IPS-20b (cell line): ENCODE data around the gene FAM169A.
A peak's percentile ranks its signal among the peaks of the same experiment; 100 is the strongest.
"Not testable (repeated sequence)": the region's sequence is repeated elsewhere in the genome, so short reads cannot be mapped to it uniquely, and the experiment has no call there.

Experiments
- H3K27ac ChIP-seq: one replicate; pipeline ENCODE4 v1.5.1; 2013; ENCODE audit warnings: low read length
- H3K27me3 ChIP-seq: 2 replicates; pipeline ENCODE4 v1.6.1; 2013; ENCODE audit warnings: mild to moderate bottlenecking, low read length, inconsistent platforms; ENCODE audit not compliant: insufficient read depth
- H3K36me3 ChIP-seq: 2 replicates; pipeline ENCODE4 v1.6.1; 2013; ENCODE audit warnings: low read depth, mild to moderate bottlenecking, inconsistent platforms, low read length, moderate library complexity; ENCODE audit not compliant: insufficient read depth
- H3K4me1 ChIP-seq: 2 replicates; pipeline ENCODE4 v1.6.1; 2013; ENCODE audit warnings: mild to moderate bottlenecking, control low read depth, inconsistent platforms, low read length, moderate library complexity; ENCODE audit not compliant: insufficient read depth
- H3K4me3 ChIP-seq: 2 replicates; pipeline ENCODE4 v1.5.1; 2013; ENCODE audit warnings: mild to moderate bottlenecking, low read length, inconsistent platforms
- H3K9ac ChIP-seq: 2 replicates; pipeline ENCODE4 v1.6.1; 2013; ENCODE audit warnings: low read depth, mild to moderate bottlenecking, inconsistent platforms, low read length, moderate library complexity
- H3K9me3 ChIP-seq: 2 replicates; pipeline ENCODE4 v1.6.1; 2013; ENCODE audit warnings: mild to moderate bottlenecking, low read depth, low read length, inconsistent platforms; ENCODE audit not compliant: insufficient read depth

Gene FAM169A, protein sequence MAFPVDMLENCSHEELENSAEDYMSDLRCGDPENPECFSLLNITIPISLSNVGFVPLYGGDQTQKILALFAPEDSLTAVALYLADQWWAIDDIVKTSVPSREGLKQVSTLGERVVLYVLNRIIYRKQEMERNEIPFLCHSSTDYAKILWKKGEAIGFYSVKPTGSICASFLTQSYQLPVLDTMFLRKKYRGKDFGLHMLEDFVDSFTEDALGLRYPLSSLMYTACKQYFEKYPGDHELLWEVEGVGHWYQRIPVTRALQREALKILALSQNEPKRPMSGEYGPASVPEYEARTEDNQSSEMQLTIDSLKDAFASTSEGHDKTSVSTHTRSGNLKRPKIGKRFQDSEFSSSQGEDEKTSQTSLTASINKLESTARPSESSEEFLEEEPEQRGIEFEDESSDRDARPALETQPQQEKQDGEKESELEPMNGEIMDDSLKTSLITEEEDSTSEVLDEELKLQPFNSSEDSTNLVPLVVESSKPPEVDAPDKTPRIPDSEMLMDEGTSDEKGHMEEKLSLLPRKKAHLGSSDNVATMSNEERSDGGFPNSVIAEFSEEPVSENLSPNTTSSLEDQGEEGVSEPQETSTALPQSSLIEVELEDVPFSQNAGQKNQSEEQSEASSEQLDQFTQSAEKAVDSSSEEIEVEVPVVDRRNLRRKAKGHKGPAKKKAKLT

GRCh38 chr5:74865804-74866595, at the start of gene FAM169A:
FAM169A (minus strand) TSS chr5:74866387; CDS start chr5:74841676, 24,711 bp downstream.
- Histone ChIP-seq H3K9me3 (no peaks in the 10 kb centered on the region), H3K4me1 (peaks cover 39% of the 10 kb centered on the region), H3K27me3 (no peaks in the 10 kb centered on the region), H3K4me3 (peak within 1 kb of the TSS; percentile 95), H3K36me3 (peaks cover 8% of the 10 kb centered on the region; the same call in 1 of the 2 replicates), H3K27ac (peak within 1 kb of the TSS; percentile 97), H3K9ac (peak within 1 kb of the TSS; percentile 97)

DNA sequence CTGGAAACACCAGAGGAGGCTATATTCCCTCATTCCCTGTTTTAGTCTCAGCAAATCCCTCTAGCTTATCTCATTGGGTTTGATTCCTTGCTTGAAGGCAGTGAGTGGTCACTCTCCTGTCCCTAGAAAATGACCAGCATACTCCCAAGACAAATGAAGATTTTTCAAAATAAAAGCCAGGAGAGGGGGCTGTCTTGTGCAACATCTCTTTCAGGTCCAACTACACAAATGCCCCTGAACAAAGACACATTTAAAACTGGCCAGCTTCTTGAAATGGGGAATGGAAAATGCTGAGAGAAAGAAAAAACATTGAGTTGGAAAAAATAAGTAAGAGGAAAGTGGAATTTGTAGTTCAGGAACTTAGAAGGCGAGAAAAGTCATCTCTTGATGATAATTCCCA, 49.3 kb upstream of the FAM169A start:
- no peak overlapping the region for H3K27ac ChIP-seq
- H3K9ac ChIP-seq, result no peak overlapping the region
- H3K4me1 ChIP-seq, result no peaks in the 10 kb centered on the region
- H3K36me3 ChIP-seq, result no peaks in the 10 kb centered on the region
- H3K4me3 ChIP-seq, result no peak overlapping the region
- no peaks in the 10 kb centered on the region for H3K9me3 ChIP-seq
- H3K27me3 ChIP-seq, result no peaks in the 10 kb centered on the region

- H3K9ac ChIP-seq, H3K4me3 ChIP-seq: not testable (repeated sequence)
Observed at GRCh38 chr5:74911421-74911820, 45.2 kb upstream of the FAM169A start.

DNA sequence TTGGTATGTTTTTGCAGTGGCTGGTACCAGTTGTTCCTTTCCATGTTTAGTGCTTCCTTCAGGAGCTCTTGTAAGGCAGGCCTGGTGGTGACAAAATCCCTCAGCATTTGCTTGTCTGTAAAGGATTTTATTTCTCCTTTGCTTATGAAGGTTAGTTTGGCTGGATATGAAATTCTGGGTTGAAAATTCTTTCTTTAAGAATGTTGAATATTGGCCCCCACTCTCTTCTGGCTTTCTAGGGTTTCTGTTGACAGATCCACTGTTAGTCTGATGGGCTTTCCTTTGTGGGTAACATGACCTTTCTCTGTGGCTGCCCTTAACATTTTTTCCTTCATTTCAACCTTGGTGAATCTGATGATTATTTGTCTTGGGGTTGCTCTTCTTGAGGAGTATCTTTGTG, 43.7 kb upstream of the FAM169A start:
- H3K27ac ChIP-seq, H3K4me3 ChIP-seq, H3K27me3 ChIP-seq, H3K9me3 ChIP-seq, H3K36me3 ChIP-seq, H3K4me1 ChIP-seq, H3K9ac ChIP-seq: not testable (repeated sequence)

More at GRCh38 chr5:74911421-74911820, 45.2 kb upstream of the FAM169A start:
- H3K27me3 ChIP-seq, H3K36me3 ChIP-seq, H3K27ac ChIP-seq, H3K9me3 ChIP-seq, H3K4me1 ChIP-seq: not testable (repeated sequence)

- H3K4me3 ChIP-seq, H3K9ac ChIP-seq, H3K27me3 ChIP-seq, H3K36me3 ChIP-seq, H3K27ac ChIP-seq, H3K9me3 ChIP-seq, H3K4me1 ChIP-seq: not testable (repeated sequence)
Observed at GRCh38 chr5:74908237-74908636, 42.0 kb upstream of the FAM169A start.

- H3K27ac ChIP-seq, H3K36me3 ChIP-seq, H3K4me3 ChIP-seq, H3K4me1 ChIP-seq, H3K9ac ChIP-seq, H3K9me3 ChIP-seq, H3K27me3 ChIP-seq: not testable (repeated sequence)
Observed at GRCh38 chr5:74904713-74905112, 38.5 kb upstream of the FAM169A start.

DNA sequence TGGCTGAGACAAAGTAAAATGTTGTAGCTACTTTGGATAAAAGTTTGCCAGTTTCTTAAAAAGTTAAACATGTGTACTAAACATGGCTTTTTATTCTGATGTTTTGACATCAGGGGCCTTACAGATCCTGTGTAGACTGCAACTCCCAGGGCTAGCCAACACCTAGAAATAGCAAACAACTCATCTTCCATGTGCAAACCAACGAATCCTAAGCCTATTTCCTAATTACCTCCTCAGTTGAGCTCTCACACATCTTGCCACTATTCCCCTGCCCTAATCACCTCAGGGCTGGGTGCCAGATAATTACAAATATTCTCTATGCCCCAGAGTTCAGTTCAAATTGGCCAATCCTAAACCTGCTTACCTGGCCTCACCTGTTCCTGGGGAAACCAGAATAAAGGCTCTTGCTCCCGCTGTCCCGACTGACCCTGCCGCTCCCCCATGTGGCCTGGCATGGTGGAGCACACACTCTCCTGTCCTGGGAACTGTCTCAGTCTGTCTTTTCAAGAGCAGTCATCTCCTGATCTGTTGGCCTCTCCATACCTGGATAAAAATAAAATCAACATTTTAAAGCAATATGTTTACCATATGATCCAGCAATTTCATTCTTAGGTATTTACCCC, 37.1 kb upstream of the FAM169A start:
- Histone ChIP-seq H3K9me3 (no peaks in the 10 kb centered on the region), H3K4me1 (peaks cover 6% of the 10 kb centered on the region; the same call in 1 of the 2 replicates), H3K4me3 (no peak overlapping the region), H3K27ac (no peak overlapping the region), H3K9ac (no peak overlapping the region), H3K27me3 (no peaks in the 10 kb centered on the region), H3K36me3 (no peaks in the 10 kb centered on the region)

DNA sequence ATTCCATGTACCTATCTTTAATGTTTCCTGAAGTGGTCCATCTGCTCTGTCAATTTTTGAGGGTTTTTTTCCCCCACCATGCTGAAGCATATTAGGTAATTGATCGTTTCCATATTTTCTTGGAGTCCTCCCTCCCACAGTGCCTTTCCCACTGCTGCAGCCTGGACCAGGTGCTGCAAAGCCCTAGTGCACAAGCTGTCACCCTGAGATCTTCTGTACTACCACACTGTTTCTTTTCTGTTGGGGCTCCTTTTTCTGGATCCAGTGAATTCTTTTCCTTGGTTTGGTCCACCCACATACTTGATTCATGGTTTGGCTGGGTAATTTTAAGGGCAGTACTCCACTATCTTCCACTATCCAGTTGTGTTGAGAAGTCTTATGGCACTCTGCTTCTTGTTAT, 30.9 kb upstream of the FAM169A start:
- H3K4me3 ChIP-seq, result no peak overlapping the region
- H3K9ac ChIP-seq, result no peak overlapping the region
- no peaks in the 10 kb centered on the region for H3K36me3 ChIP-seq

GRCh38 chr5:74895906-74896305, 29.7 kb upstream of the FAM169A start:
- no peak overlapping the region for H3K27ac ChIP-seq
- no peaks in the 10 kb centered on the region for H3K36me3 ChIP-seq

More for the DNA sequence above, 30.9 kb upstream of the FAM169A start:
- no peaks in the 10 kb centered on the region for H3K27me3 ChIP-seq
- H3K4me1 ChIP-seq, result 0 out of 2 replicates have a peak, but pooled peaks cover 2% of the 10 kb centered on the region
- H3K9me3 ChIP-seq, result peaks cover 6% of the 10 kb centered on the region; the same call in 1 of the 2 replicates
- H3K27ac ChIP-seq, result no peak overlapping the region

GRCh38 chr5:74894351-74894750, 28.2 kb upstream of the FAM169A start:
- Histone ChIP-seq H3K27me3 (no peaks in the 10 kb centered on the region), H3K36me3 (no peaks in the 10 kb centered on the region), H3K4me1 (no peaks in the 10 kb centered on the region), H3K27ac (no peak overlapping the region), H3K9ac (no peak overlapping the region), H3K9me3 (peaks cover 6% of the 10 kb centered on the region; the same call in 1 of the 2 replicates), H3K4me3 (no peak overlapping the region)

More at GRCh38 chr5:74895906-74896305, 29.7 kb upstream of the FAM169A start:
- Histone ChIP-seq H3K4me1 (0 out of 2 replicates have a peak, but pooled peaks cover 2% of the 10 kb centered on the region), H3K9ac (no peak overlapping the region), H3K27me3 (no peaks in the 10 kb centered on the region), H3K4me3 (no peak overlapping the region), H3K9me3 (peaks cover 6% of the 10 kb centered on the region; the same call in 1 of the 2 replicates)

DNA sequence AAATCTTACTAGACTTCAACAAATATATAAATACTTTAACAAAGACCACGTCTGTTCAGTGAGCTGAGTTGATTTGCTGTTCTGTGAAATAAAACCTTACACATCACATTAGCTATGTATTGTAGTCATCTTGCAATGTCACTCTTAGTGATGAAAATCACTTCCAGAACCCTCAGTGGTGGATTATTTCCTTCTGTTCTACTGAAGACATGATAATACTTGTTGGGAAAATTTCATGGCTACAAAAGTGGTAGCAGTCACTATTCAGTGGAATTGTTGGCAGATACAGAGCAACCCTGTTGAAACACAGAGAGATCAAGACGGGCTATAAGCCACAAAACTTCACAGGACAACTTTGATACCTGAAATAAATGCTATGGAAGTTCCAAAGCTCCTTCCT, 26.7 kb upstream of the FAM169A start:
- peaks cover 6% of the 10 kb centered on the region; the same call in 1 of the 2 replicates for H3K9me3 ChIP-seq
- no peak overlapping the region for H3K9ac ChIP-seq
- H3K27ac ChIP-seq, result no peak overlapping the region
- H3K4me1 ChIP-seq, result no peaks in the 10 kb centered on the region
- H3K36me3 ChIP-seq, result no peaks in the 10 kb centered on the region
- no peak overlapping the region for H3K4me3 ChIP-seq
- H3K27me3 ChIP-seq, result no peaks in the 10 kb centered on the region
